Smooth muscle cell (in vitro differentiated cells): ENCODE data around the gene TEX38. TPM values are rescaled to one million over a fixed set of nuclear protein-coding genes. Genes with fewer than 3 reads are reported as not detected.

Experiments
- DNase-seq: peaks from one replicate; lab custom pipeline; 2025; ENCODE audit not compliant: unreplicated experiment; lab: John Stamatoyannopoulos, UW
- H2AFZ ChIP-seq: fragments of 200-600 bp; sonication (generic); 2 replicates; pipeline ENCODE4 v1.6.0; 2016; ENCODE audit warnings: antibody characterized with exemption, low read depth, mild to moderate bottlenecking
- H3F3A ChIP-seq: fragments of 200-600 bp; sonication (generic); 2 replicates; pipeline ENCODE4 v1.6.0; 2017; ENCODE audit warnings: antibody characterized with exemption, low read depth
- H3K27ac ChIP-seq: fragments of 200-600 bp; sonication (generic); 2 replicates; pipeline ENCODE4 v1.5.1; 2016; ENCODE audit warnings: low read depth, mild to moderate bottlenecking
- H3K27me3 ChIP-seq: fragments of 200-600 bp; sonication (generic); 2 replicates; pipeline ENCODE4 v1.6.1; 2016; ENCODE audit warnings: low read depth, mild to moderate bottlenecking
- H3K36me3 ChIP-seq: fragments of 200-600 bp; sonication (generic); 2 replicates; pipeline ENCODE4 v1.5.1; 2016; ENCODE audit warnings: low read depth
- H3K4me1 ChIP-seq: fragments of 200-600 bp; sonication (generic); 2 replicates; pipeline ENCODE4 v1.5.1; 2016; ENCODE audit warnings: low read depth
- H3K4me2 ChIP-seq: fragments of 200-600 bp; sonication (generic); 2 replicates; pipeline ENCODE4 v1.6.0; 2016; ENCODE audit warnings: mild to moderate bottlenecking
- H3K4me3 ChIP-seq: fragments of 200-600 bp; sonication (generic); 2 replicates; pipeline ENCODE4 v1.5.1; 2016; ENCODE audit warnings: mild to moderate bottlenecking
- H3K79me2 ChIP-seq: fragments of 200-600 bp; sonication (generic); 2 replicates; pipeline ENCODE4 v1.6.0; 2016; ENCODE audit warnings: low read depth, mild to moderate bottlenecking
- H3K9ac ChIP-seq: fragments of 200-600 bp; sonication (generic); 2 replicates; pipeline ENCODE4 v1.6.0; 2016; ENCODE audit warnings: low read depth
- H3K9me3 ChIP-seq: fragments of 200-600 bp; sonication (generic); replicated peaks from 2 replicates; pipeline ENCODE4 v1.5.1; 2016; ENCODE audit warnings: low read depth
- H4K20me1 ChIP-seq: fragments of 200-600 bp; sonication (generic); 2 replicates; pipeline ENCODE4 v1.6.0; 2016; ENCODE audit warnings: low read depth
- CTCF ChIP-seq: fragments of 200-600 bp; sonication (generic); IDR thresholded peaks from 2 replicates; pipeline ENCODE4 v1.5.1; 2017; ENCODE audit warnings: borderline replicate concordance, mild to moderate bottlenecking, antibody characterized with exemption; ENCODE audit not compliant: insufficient read depth, poor library complexity, severe bottlenecking
- WGBS: methylation state at CpG from one replicate; pipeline ENCODE4 v1.1.7; 2016; ENCODE audit warnings: low lambda C conversion rate; 5-methylcytosine and 5-hydroxymethylcytosine counted together
- polyA plus RNA-seq: library from polyadenylated mRNA; unstranded; fragments of >200 nt; fragmentation: Nextera tagmentation; extraction: Ambion mirVana; gene quantifications from 2 replicates; pipeline ENCODE4 v1.2.1, GENCODE V29; 2016
- total RNA-seq: library from RNA; depleted of rRNA; stranded (reverse); fragments of >200 nt; gene quantifications from 2 replicates; pipeline ENCODE4 v1.2.3, GENCODE V29; 2014

The TEX38 gene
- total and polyA plus RNA-seq, 2 experiments from 2014 or later: not detected

- no peak overlapping the region for H2AFZ ChIP-seq
- H3K9ac ChIP-seq: no peak overlapping the region
- no peak for DNase-seq
- no peaks in the 10 kb centered on the region for H4K20me1 ChIP-seq
- no peaks in the 10 kb centered on the region for H3K79me2 ChIP-seq
- peaks cover 10% of the 10 kb centered on the region for H3F3A ChIP-seq
- H3K27me3 ChIP-seq: no peaks in the 10 kb centered on the region
- WGBS: 83% methylated on average over 8 of the region's 8 CpGs
- H3K36me3 ChIP-seq: no peaks in the 10 kb centered on the region
- H3K4me1 ChIP-seq: peaks cover 10% of the 10 kb centered on the region
- H3K4me2 ChIP-seq: no peak overlapping the region
- H3K4me3 ChIP-seq: no peak overlapping the region
- H3K27ac ChIP-seq: no peak overlapping the region
- no peaks in the 10 kb centered on the region for H3K9me3 ChIP-seq
- no peak for TF ChIP-seq CTCF
Observed at GRCh38 chr1:46672696-46673095, 1.0 kb downstream of the TEX38 start.

GRCh38 chr1:46673749-46674182 lies 2.1 kb downstream of the TEX38 start:
- TF ChIP-seq CTCF: no peak
- no peaks in the 10 kb centered on the region for H3K9me3 ChIP-seq
- 31% methylated on average over 4 of the region's 4 CpGs for WGBS
- no peak overlapping the region for H3K4me3 ChIP-seq
- H3K4me2 ChIP-seq: no peak overlapping the region
- H3F3A ChIP-seq: peaks cover 6% of the 10 kb centered on the region
- DNase-seq: no peak
- no peaks in the 10 kb centered on the region for H3K27me3 ChIP-seq
- no peaks in the 10 kb centered on the region for H3K36me3 ChIP-seq
- H3K79me2 ChIP-seq: no peaks in the 10 kb centered on the region
- H3K4me1 ChIP-seq: peaks cover 5% of the 10 kb centered on the region
- H3K9ac ChIP-seq: no peak overlapping the region
- no peak overlapping the region for H2AFZ ChIP-seq
- H4K20me1 ChIP-seq: no peaks in the 10 kb centered on the region
- peak overlapping the region; percentile 27 for H3K27ac ChIP-seq

GRCh38 chr1:46675549-46676314 lies 4.1 kb downstream of the TEX38 start:
- Histone ChIP-seq H4K20me1 (no peaks in the 10 kb centered on the region), H3K4me3 (no peak overlapping the region), H2AFZ (no peak overlapping the region), H3K79me2 (no peaks in the 10 kb centered on the region), H3K9me3 (no peaks in the 10 kb centered on the region), H3K9ac (no peak overlapping the region), H3K27me3 (no peaks in the 10 kb centered on the region), H3K4me2 (no peak overlapping the region), H3F3A (no peaks in the 10 kb centered on the region), H3K4me1 (peaks cover 5% of the 10 kb centered on the region), H3K36me3 (peaks cover 12% of the 10 kb centered on the region), H3K27ac (no peak overlapping the region)
- no peak for DNase-seq
- TF ChIP-seq CTCF: no peak
- 89% methylated on average over 1 of the region's 1 CpG for WGBS

GRCh38 chr1:46676531-46676930 lies 4.9 kb downstream of the TEX38 start:
- no peak for DNase-seq
- Histone ChIP-seq H3K9me3 (no peaks in the 10 kb centered on the region), H3K27me3 (no peaks in the 10 kb centered on the region), H3K27ac (no peak overlapping the region), H3K79me2 (no peaks in the 10 kb centered on the region), H3K4me2 (no peak overlapping the region), H3K4me3 (no peak overlapping the region), H3K36me3 (peaks cover 17% of the 10 kb centered on the region), H3K4me1 (peaks cover 5% of the 10 kb centered on the region), H3K9ac (no peak overlapping the region), H3F3A (no peaks in the 10 kb centered on the region), H2AFZ (no peak overlapping the region), H4K20me1 (no peaks in the 10 kb centered on the region)
- TF ChIP-seq CTCF: no peak
- WGBS: 100% methylated on average over 1 of the region's 1 CpG
